GM12878 (cell line): ENCODE results near the gene FANCG.

Experiments used
- BCLAF1 ChIP-seq: fragments of 450-650 bp; IDR thresholded peaks from 2 replicates; pipeline ENCODE4 v1.6.1; 2017; ENCODE audit warnings: antibody characterized with exemption, mild to moderate bottlenecking, moderate library complexity
- CTCF ChIP-seq, 3 experiments: IDR thresholded peaks in 2 of 3; conservative IDR thresholded peaks in 1 of 3; 2 replicates each; pipeline ENCODE4 v1.5.1; 2011; ENCODE audit warnings: low read depth in 3 of 3, low read length in 3 of 3, mild to moderate bottlenecking in 3 of 3, control low read depth in 2 of 3, moderate library complexity in 2 of 3, inconsistent platforms in 1 of 3, mixed read lengths in 1 of 3; ENCODE audit not compliant: control insufficient read depth in 2 of 3, insufficient read depth in 1 of 3; ENCODE audit errors: extremely low read depth in 1 of 3
- NR2C1 ChIP-seq: fragments of 450-650 bp; IDR thresholded peaks from 2 replicates; pipeline ENCODE4 v1.6.1; 2017; ENCODE audit warnings: antibody characterized with exemption, mild to moderate bottlenecking, moderate library complexity
- TBL1XR1 ChIP-seq: IDR thresholded peaks from 2 replicates; pipeline ENCODE4 v1.6.1; 2012; ENCODE audit warnings: low read depth, low read length, improper control_type of control experiment

- no peak for TF ChIP-seq NR2C1
- TF ChIP-seq BCLAF1: no peak
- no peak for TF ChIP-seq CTCF (IDR thresholded peaks at IDR 0.05 in 2 of 3, conservative IDR thresholded peaks at IDR 0.05 in 1 of 3; ENCODE audit: control insufficient read depth in 2 of 3, extremely low read depth in 1 of 3, insufficient read depth in 1 of 3, low read depth in 3 of 3, low read length in 3 of 3)
- no peak for TF ChIP-seq TBL1XR1
Observed at GRCh38 chr9:35074791-35075190, 5.0 kb downstream of the FANCG start.
